Spinal cord (tissue), 10 donors: ENCODE results near the gene GPC1. TPM values are rescaled to one million over a fixed set of nuclear protein-coding genes. Genes with fewer than 3 reads are reported as not detected.

Source experiments
- DNase-seq, 6 donors: peaks; one replicate each; pipeline versions ENCODE4 v3.0.0 to v3.0.0-alpha.2; 2013 to 2015; ENCODE audit warnings: low spot score in 6 of 6, low read depth in 4 of 6
- H3K27ac ChIP-seq: one replicate; pipeline ENCODE4 v1.5.1; 2013; ENCODE audit warnings: low read depth, low read length, control low read depth
- H3K27me3 ChIP-seq: one replicate; pipeline ENCODE4 v1.6.1; 2013; ENCODE audit warnings: low read length; ENCODE audit not compliant: control insufficient read depth, insufficient read depth
- H3K36me3 ChIP-seq: one replicate; pipeline ENCODE4 v1.6.1; 2013; ENCODE audit warnings: low read length; ENCODE audit not compliant: control insufficient read depth, insufficient read depth
- H3K4me1 ChIP-seq: one replicate; pipeline ENCODE4 v1.6.1; 2013; ENCODE audit warnings: low read length; ENCODE audit not compliant: control insufficient read depth, insufficient read depth
- H3K4me3 ChIP-seq: one replicate; pipeline ENCODE4 v1.5.1; 2013; ENCODE audit warnings: low read depth, low read length, control low read depth
- H3K9me3 ChIP-seq: one replicate; pipeline ENCODE4 v1.6.1; 2013; ENCODE audit warnings: low read length; ENCODE audit not compliant: control insufficient read depth, insufficient read depth
- WGBS: methylation state at CpG from one replicate; pipeline ENCODE4 v1.1.5; 2013; ENCODE audit warnings: missing lambda C conversion rate; ENCODE audit not compliant: insufficient coverage; 5-methylcytosine and 5-hydroxymethylcytosine counted together
- polyA plus RNA-seq, 2 donors: library from polyadenylated mRNA; unstranded; fragments of 120-200 nt; gene quantifications; one replicate each; pipeline ENCODE4 v1.2.1, GENCODE V29; 2013; ENCODE audit not compliant: insufficient read length in 2 of 2
- total RNA-seq, 2 donors: library from RNA; depleted of rRNA in 1 of 2; stranded (reverse); fragments of 120-200 nt in 1 of 2; fragments of >200 nt in 1 of 2; gene quantifications; one replicate each; pipeline versions ENCODE4 v1.2.3 to v1.2.4, GENCODE V29; 2013 to 2014
- donor health status: healthy.

The GPC1 gene
- total and polyA plus RNA-seq, 4 donors: 27.2 to 216 (median 117) TPM

DNA sequence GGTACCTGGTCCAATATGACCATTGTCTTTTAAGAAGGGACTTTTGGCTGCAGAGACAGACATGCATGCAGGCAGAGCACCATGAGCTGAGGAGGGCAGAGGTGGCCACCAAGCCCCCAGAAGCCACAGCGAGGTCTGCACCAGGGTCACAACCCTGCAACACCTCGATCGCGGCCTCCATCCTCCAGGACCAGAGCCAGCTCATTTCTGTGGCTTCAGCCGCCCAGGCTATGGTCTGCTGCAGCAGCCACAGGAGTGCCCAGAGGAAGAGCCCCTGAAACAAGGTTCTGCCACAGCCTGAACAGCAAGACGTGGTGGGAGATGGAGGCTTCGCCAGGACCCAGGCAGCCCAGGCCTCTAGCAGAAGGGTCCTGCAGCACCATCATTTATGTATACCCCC lies 68.4 kb downstream of the GPC1 start:
- DNase-seq: no peak
- H3K4me1 ChIP-seq: no peaks in the 10 kb centered on the region
- H3K36me3 ChIP-seq: peaks cover 60% of the 10 kb centered on the region
- H3K27ac ChIP-seq: no peak overlapping the region
- no peaks in the 10 kb centered on the region for H3K9me3 ChIP-seq
- no peak overlapping the region for H3K4me3 ChIP-seq
- whole genome bisulfite sequencing: 96% methylated on average over 7 of the region's 7 CpGs
- no peaks in the 10 kb centered on the region for H3K27me3 ChIP-seq

DNA sequence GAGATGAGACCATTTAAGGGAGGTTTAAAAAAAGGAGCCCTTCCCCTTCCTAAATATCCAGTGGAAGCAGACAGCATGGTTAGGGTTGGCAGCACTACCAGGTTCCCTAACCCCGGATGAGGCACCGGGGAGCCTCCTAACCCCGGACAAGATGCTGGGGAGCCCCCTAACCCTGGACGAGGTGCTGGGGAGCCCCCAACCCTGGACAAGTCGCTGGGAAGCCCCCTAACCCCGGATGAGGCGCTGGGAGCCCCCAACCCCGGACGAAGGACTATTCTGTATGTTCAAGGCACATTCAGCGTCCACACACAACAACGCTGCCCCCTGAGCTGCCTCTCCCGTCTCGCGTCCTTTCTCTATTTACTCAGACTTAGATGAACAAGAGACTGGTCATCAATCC lies 70.4 kb downstream of the GPC1 start:
- Histone ChIP-seq H3K4me3 (no peak overlapping the region), H3K9me3 (no peaks in the 10 kb centered on the region), H3K27me3 (no peaks in the 10 kb centered on the region), H3K27ac (no peak overlapping the region), H3K4me1 (no peaks in the 10 kb centered on the region), H3K36me3 (peaks cover 51% of the 10 kb centered on the region)
- no peak for DNase-seq
- WGBS: 71% methylated on average over 14 of the region's 14 CpGs

DNA sequence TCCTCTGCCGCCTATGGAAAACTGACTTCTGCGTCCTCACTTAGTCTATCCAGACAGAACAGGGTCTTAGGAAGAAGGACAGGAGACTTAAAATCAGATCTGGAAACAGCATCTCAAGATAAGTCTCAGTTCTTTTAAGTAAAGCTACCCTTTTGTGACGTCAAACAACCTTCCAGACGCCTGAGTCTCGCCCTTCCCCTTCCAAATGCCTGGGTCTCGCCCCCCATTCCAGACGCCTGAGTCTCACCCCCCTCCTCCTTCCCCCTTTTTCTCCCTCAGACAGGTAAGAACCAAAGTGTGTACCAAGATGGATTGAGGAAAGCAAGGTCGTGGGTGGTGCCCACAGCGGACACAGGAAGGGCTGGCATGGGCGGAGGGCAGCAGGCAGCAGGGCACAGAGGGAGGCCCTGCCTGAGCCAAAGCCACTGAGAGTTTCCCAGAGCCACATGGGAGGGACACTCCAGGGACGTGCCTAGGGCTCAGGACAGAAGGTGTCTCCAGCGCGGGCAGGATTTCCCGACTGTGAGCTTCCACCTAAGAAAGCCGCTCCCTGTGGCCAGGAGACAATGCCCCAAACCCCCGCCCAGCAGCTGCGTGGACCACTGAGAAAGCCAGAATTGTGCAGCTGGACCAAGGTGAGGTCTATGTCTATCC lies 71.1 kb downstream of the GPC1 start:
- Histone ChIP-seq H3K27me3 (no peaks in the 10 kb centered on the region), H3K36me3 (peaks cover 55% of the 10 kb centered on the region), H3K9me3 (no peaks in the 10 kb centered on the region), H3K27ac (no peak overlapping the region), H3K4me1 (no peaks in the 10 kb centered on the region), H3K4me3 (no peak overlapping the region)
- DNase-seq: no peak
- 86% methylated on average over 13 of the region's 17 CpGs for WGBS

DNA sequence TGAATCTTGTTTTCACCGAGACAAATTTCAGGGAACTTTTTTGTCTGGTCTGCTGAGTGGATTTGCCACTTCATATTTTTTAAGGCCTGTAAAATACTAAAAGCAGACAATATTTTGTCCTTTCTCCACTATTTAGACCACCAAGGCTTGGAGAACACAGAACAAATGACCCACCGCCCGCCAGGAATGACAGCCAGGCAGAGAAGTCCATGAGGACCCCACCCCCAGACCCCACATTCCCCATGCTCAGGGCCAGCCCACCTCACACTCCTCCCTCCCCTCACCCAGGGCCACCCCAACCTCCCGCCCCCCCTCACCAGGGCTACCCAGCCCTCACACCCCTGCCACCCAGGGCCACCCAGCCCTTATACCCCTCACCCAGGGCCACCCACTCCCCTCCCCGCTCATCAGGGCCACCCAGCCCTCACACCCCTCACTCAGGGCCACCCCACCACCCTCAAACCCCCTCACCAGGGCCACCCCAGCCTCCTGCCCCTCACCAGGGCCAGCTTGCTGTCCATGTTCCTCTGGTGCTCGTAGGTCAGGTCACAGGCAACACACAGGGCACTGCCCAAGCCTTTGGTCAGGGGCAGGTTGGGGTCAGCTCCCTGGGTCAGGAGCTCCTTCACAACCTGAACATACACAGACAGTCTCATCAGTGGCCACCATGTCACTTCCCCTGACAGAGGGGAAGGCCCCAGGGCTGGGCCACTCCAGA lies 71.8 kb downstream of the GPC1 start:
- peaks cover 57% of the 10 kb centered on the region for H3K36me3 ChIP-seq
- H3K27ac ChIP-seq: no peak overlapping the region
- no peak overlapping the region for H3K4me3 ChIP-seq
- H3K27me3 ChIP-seq: no peaks in the 10 kb centered on the region
- no peak for DNase-seq
- no peaks in the 10 kb centered on the region for H3K9me3 ChIP-seq
- WGBS: 91% methylated on average over 4 of the region's 6 CpGs
- no peaks in the 10 kb centered on the region for H3K4me1 ChIP-seq

DNA sequence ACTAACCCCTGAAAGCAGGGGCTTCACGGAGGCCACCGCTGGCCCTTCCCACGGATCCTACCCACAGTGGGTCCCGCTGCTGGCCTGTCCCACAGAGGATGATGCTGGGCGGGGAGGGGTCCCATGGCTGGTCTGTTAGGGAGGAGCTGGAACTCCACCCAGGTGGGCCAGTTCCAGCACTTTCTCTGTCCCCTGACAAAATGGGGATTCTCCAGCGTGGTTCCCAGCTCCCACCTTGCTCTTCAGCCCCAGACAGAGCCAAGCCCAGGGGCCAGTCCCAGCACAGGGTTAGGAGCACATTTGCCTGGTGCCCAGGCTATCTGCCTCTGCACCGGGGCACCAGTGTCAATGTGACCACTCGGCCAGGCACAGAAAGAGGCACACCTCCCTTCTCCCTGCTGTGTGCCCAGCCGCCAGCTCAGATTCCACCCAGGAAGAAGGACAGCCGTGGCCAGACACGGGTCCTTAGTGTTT lies 72.4 kb downstream of the GPC1 start:
- Histone ChIP-seq H3K9me3 (no peaks in the 10 kb centered on the region), H3K4me3 (no peak overlapping the region), H3K27ac (no peak overlapping the region), H3K4me1 (no peaks in the 10 kb centered on the region), H3K27me3 (no peaks in the 10 kb centered on the region), H3K36me3 (peaks cover 61% of the 10 kb centered on the region)
- WGBS: 96% methylated on average over 11 of the region's 11 CpGs
- no peak for DNase-seq

DNA sequence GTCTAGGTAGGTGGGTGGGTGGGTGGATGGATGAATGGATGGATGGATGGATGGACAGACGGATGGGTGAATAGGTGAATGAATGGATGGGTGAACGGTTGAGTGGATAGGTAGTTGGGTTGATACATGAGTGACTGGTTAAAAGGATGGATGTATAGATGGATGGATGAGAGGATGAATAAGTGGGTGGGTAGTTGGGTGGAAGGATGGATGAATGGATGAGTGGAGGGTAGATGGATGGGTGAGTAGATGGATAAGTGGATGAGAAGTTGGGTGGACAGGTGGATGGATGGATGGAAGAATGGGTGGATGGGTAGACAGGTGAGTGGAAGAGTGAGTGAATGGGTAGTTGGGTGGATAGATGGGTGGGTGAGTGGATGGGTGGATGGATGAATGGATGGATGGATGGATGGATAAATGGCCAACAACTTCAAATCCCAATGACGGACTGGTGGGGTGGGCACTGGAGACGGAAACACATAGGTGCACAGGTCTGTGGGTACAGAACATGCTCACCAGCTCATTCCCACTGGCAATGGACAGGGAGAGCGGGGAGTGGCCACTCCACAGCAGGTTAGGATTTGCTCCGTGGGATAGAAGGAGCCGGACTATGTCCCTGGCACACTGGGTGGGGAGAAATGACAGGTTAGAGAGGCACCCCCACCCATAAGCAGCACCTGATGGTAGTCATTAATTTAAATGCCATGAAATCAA lies 73.5 kb downstream of the GPC1 start:
- H3K27ac ChIP-seq: no peak overlapping the region
- no peak for DNase-seq
- H3K4me3 ChIP-seq: no peak overlapping the region
- no peaks in the 10 kb centered on the region for H3K9me3 ChIP-seq
- H3K27me3 ChIP-seq: no peaks in the 10 kb centered on the region
- H3K4me1 ChIP-seq: no peaks in the 10 kb centered on the region
- peaks cover 56% of the 10 kb centered on the region for H3K36me3 ChIP-seq
- 95% methylated on average over 3 of the region's 7 CpGs for WGBS

DNA sequence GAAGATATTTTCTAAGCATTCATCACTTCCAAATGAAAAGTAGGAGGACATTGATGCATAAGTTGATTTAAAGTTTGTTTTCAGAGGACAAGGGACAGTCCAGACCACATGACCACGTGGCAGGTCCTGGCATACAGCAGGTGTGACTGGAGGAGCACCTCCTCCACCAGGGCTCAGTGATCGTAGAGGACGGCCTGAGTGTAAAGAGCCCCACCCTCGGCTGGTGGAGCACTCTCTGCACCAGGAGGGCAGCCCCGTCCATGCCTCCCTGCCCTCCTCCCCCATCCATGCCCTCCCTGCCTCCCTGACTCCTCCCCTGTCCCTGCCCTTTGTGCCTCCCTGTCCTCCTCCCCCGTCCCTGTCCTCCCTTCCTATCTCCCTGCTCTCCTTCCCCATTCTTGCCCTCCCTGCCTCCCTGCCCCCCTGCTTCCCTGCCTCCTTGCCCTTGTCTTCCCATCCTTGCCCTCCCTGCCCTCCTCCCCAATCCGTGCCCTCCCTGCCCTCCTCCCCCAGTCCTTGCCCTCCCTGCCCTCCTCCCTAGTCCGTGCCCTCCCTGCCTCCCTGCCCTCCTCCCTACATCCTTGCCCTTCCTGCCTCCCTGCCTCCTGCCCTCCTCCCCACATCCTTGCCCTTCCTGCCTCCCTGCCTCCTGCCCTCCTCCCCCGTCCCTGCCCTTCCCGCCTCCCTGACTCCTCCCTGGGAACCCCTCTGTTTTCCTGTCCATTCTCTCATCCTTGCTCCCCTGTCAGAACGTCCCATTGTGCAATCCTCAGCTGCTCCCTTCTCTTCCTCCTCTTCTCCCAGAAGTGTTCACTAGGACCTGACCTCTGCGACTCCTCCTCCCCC lies 74.4 kb downstream of the GPC1 start:
- Histone ChIP-seq H3K4me3 (no peak overlapping the region), H3K27ac (no peak overlapping the region), H3K9me3 (no peaks in the 10 kb centered on the region), H3K36me3 (peaks cover 56% of the 10 kb centered on the region), H3K4me1 (no peaks in the 10 kb centered on the region), H3K27me3 (no peaks in the 10 kb centered on the region)
- 57% methylated on average over 12 of the region's 12 CpGs for WGBS
- no peak for DNase-seq

DNA sequence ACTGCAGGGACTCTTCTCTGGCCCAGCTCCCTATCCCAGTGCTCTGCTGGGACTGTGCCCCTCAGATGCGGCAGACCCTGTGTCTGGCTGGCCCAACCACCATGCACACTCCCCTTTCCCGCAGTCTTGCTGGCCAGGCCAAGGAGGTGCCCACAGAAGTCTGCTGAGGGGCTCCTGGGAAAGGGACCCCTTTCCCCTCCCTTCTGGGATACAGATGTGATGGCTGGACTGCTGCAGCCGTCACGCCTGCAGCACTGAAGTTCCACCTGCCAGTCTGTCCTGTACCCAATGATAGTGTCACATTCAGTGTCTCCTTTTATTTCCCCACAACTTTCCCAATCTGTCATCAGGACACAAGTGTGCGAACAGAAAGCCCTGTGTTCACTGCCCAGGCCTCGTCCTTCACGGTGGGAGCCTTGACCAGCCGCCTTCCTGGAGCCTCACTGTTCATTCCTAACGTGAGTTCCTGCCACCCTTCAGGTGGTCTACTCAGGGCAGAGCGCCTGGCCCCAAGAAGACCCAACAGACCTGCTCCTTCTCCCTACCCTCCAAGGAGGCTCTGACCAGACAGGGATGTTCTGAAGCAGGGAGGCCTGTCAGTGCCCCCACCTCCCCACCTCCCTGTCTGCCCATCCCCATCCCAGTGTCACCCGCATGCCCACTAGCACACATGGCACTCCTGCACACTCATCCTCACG lies 75.2 kb downstream of the GPC1 start:
- WGBS: 95% methylated on average over 10 of the region's 12 CpGs
- no peak for DNase-seq

More for the DNA sequence above, 75.2 kb downstream of the GPC1 start:
- H3K27me3 ChIP-seq: no peaks in the 10 kb centered on the region
- no peaks in the 10 kb centered on the region for H3K9me3 ChIP-seq
- no peak overlapping the region for H3K4me3 ChIP-seq
- H3K36me3 ChIP-seq: peaks cover 50% of the 10 kb centered on the region
- no peak overlapping the region for H3K27ac ChIP-seq
- no peaks in the 10 kb centered on the region for H3K4me1 ChIP-seq
